Cortex of kidney (tissue), 1 donor: Measurements from ENCODE around the gene GRIK5.

Experiments used
- DNase-seq: peaks from one replicate; lab custom pipeline; 2025; lab: John Stamatoyannopoulos, UW

Gene GRIK5

GRCh38 chr19:42095814-42096230, 25.8 kb upstream of the GRIK5 start:
- no peak for DNase-seq

DNA sequence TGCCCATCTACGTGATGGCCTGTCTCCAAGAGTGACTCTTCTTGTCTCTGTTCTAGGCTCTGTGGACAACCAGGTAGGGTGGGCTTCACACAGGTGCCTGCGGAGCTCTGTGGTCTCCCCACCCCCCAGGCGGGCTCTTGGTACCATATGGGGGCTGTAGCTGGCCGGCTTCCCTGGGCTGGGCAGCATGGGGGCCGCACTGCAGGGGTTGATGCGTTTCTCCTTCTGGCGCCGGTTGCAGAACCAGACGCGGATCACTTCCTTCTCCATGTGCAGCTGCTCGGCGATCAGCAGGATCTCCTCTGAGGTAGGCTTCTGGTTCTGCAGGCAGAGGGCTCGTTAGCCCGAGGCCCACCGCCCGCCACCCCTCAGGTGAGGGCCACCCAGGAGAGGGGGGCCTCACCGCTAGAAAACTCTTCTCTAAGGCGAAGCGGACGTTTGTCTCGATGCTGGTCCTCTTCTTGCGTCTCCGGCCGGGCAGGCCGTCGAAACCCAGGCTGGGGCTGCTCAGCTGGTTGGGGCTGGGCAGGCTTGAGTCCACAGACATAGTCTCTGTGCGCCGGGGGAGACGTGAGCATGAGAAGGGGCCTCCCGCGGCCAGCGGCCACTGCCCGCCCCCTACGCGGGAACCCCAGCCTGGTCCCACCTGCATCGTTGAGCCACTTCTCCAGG, 25.3 kb upstream of the GRIK5 start:
- DNase-seq, result no peak

GRCh38 chr19:42093926-42094325, 23.9 kb upstream of the GRIK5 start:
- DNase-seq, result no peak

- no peak for DNase-seq
These were observed 23.5 kb upstream of the GRIK5 start for GRCh38 chr19:42093505-42093904.

- DNase-seq, result no peak
These were observed 22.3 kb upstream of the GRIK5 start for GRCh38 chr19:42092350-42092749.

DNA sequence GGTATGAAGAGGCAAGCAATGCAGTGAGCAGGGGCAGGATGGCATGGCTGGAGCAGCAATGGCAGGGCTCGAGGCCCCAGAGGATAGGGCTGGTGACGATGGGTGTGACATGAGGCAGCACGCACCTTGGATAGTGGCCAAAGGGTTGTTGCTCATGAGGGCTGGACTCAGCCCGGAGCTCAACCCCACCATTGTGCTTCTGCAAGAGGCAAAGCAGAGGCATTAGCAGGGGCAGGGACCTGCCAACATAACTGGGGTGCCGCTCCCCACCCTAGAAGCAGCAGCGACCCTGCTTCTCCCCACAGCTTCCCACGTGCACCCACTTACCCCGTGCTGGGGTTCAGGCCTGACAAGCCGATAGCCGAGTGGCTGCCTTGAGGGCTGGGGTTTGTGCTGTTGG, 21.7 kb upstream of the GRIK5 start:
- DNase-seq, result no peak

DNA sequence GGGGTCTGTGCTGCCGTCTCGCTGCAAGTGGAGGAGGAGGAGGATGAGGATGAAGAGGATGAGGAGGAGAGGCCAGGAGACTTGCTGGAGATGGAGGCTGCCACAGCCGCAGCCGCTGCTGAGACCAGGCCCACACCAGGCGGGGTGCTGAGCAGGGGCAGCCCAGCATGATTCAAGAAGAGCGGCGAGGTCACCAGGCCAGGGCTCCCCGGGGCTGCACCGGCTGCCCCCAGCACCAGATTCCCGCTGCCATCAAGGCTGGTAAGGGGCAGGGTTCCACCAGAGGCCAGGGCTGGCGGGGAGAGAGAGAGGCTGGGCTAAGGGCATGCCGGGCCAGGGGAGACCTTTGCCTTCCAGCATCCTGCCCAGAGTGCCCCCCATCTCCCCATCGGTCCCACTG, 21.3 kb upstream of the GRIK5 start:
- no peak for DNase-seq

DNA sequence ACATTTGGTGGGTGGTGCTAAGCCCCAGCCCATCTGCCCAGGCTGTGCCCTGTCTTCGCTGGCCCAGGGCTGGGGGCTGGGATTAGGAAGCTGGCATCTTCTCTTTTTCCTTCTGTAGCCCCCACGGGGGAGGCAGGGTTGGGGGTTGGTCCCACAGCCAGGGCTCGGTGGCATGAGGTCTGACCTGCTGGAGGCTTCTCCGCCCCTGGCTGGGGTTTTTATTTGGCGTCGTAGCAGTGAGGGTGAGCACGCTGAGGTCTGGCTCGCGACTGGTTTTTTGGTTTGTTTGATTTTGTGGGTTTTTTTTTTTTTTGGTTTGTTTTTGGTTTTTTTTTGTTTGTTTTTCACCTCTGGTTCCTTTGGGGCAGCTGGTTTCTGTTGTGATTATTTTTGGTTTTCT, 20.7 kb upstream of the GRIK5 start:
- DNase-seq, result no peak

GRCh38 chr19:42089772-42090171, 19.8 kb upstream of the GRIK5 start:
- no peak for DNase-seq

DNA sequence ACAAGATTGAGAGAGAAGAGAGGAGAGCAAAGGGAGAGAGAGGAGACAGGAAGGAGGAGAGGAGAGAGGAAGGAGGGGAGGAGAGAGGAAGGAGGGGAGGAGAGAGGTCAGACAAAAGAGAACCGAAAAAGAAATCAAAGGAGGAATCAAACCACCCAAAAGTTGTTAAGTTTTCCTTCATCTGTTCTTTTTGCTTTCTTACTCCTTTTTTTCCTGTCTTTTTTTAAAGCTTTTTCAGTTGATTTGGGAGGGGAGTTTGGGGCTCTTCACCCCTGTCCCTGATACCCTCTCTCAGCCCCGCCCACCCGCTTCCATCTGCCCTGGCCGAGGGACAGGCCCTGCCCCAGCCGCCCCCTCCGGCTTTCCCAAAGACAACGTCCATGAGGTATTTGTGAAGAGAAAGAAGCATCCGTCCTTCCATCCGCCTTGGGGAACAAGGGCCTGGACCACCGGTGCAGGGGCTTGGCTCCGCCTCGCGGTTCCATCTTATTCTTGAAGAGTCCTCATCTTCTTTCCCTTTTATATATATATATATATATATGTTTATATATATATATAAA, 19.3 kb upstream of the GRIK5 start:
- no peak for DNase-seq

- no peak for DNase-seq
These were observed 18.6 kb upstream of the GRIK5 start for GRCh38 chr19:42088471-42089190.

DNA sequence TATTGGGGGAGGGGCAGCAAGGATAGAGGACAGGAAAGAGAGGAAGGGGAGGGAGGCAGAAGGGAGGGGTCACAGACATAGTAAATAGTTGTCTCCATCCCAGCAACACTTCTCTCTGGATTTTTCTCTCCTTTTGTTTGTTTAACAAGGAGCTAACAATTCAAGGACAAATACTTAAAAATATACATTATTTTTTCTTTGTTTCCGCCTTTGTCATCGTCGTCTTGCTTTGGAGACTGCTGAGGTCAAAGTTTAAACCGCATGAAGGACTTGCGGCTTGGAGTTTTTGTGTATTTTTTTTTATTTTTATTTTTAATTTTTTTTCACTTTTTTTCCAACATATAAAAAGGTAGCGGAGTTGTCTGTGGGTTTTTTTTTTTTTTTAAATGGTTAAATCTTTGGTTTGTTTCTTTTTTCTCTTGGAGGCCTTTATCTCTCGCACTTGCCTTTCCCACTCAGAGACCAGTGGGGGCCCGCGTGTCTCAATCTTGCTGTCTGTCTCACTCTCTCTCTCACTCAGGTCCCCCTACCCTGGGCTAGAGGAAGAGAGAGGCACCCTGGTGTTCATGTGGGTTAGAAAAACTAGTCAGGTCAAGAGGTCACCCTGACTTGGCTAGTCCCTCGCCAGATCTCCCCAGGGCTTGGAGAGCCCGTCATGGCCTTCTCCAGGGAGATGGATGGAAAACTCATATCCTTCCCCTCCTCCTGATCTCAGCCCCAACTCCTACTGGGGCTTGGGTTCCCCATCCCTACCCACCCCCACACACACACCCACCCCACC, 17.0 kb upstream of the GRIK5 start:
- DNase-seq, result no peak

DNA sequence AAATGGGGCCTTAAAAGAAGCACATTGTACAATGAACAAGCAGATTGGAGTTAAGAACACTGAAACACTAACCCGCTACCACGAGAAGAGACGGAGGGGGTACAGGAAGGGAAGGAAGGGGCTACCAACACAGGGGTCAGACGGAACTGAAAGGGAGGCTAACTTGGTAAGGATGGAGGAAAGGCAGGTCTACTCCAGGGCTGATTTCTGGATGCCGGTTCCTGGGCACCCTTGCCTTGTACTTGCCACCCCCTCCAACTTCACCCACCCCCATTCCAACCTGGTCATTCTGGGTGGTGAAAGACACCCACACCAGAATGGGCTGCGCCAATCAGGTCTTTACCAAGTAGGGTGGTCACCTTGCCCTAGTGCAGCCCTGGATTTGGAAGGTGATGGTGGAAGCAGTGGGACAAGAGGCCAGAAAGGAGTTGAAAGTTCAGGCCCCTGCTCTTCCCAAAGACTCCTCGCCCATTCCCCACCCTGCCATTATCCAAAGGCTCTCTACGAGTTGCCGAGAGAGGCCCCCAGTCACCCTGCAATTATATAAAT, 16.3 kb upstream of the GRIK5 start:
- DNase-seq, result no peak

- no peak for DNase-seq
These were observed 13.5 kb upstream of the GRIK5 start for GRCh38 chr19:42083537-42083936.

- DNase-seq, result no peak
These were observed 11.7 kb upstream of the GRIK5 start for GRCh38 chr19:42081584-42082203.

GRCh38 chr19:42080764-42081375, 10.9 kb upstream of the GRIK5 start:
- DNase-seq, result no peak

GRCh38 chr19:42079886-42080763, 10.1 kb upstream of the GRIK5 start:
- DNase-seq, result no peak

- no peak for DNase-seq
These were observed 9.3 kb upstream of the GRIK5 start for GRCh38 chr19:42079276-42079669.

DNA sequence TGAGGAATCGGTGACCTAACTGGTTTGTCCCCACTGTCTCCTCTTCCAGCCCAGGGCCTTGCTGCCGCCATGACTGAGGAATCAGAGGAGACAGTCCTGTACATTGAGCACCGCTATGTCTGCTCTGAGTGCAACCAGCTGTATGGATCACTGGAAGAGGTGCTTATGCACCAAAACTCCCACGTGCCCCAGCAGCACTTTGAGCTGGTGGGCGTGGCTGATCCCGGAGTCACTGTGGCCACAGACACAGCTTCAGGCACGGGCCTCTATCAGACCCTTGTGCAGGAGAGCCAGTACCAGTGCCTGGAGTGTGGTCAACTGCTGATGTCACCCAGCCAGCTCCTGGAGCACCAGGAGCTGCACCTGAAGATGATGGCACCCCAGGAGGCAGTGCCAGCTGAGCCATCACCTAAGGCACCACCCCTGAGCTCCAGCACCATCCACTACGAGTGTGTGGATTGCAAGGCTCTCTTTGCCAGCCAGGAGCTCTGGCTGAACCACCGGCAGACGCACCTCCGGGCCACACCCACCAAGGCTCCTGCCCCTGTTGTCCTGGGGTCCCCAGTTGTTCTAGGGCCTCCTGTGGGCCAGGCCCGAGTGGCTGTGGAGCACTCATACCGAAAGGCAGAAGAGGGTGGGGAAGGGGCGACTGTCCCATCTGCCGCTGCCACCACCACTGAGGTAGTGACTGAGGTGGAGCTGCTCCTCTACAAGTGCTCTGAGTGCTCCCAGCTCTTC, 8.7 kb upstream of the GRIK5 start:
- no peak for DNase-seq

GRCh38 chr19:42078058-42078457, 8.1 kb upstream of the GRIK5 start:
- no peak for DNase-seq
